A673 (cell line): ENCODE measurements around the gene RBM19.

Experiments
- CTCF ChIP-seq: fragments of 300-800, 200-600 bp; sonication (generic); conservative IDR thresholded peaks from 2 replicates; pipeline ENCODE4 v1.5.1; 2017; ENCODE audit warnings: low read depth, mild to moderate bottlenecking, antibody characterized with exemption, low read length, moderate library complexity, mixed read lengths
- EZH2 ChIP-seq: fragments of 200-600 bp; sonication (generic); IDR thresholded peaks from 2 replicates; pipeline ENCODE4 v1.6.1; 2017; ENCODE audit warnings: borderline replicate concordance, low read depth, mild to moderate bottlenecking, mixed read lengths, antibody characterized with exemption, low read length; ENCODE audit not compliant: poor library complexity, severe bottlenecking

GRCh38 chr12:113906411-113907200, 59.5 kb downstream of the RBM19 start:
- TF ChIP-seq CTCF (no peak), EZH2 (no peak)
